NCI-H146 (cell line): ENCODE results near the gene FETUB.
A peak's percentile ranks its signal among the peaks of the same experiment; 100 is the strongest.

ENCODE experiments used
- DNase-seq: peaks from one replicate; lab custom pipeline; 2025; lab: John Stamatoyannopoulos, UW

The FETUB gene

GRCh38 chr3:186639778-186640472, at the start of gene FETUB:
FETUB (plus strand) TSS chr3:186640399; CDS start chr3:186640461, 62 bp downstream.
- no peak for DNase-seq

GRCh38 chr3:186590580-186591295, 49.5 kb upstream of the FETUB start:
- DNase-seq = no peak

- DNase-seq = no peak
Measured at GRCh38 chr3:186592682-186593081, 47.5 kb upstream of the FETUB start.

GRCh38 chr3:186593862-186594261, 46.3 kb upstream of the FETUB start:
- no peak for DNase-seq

- peak; percentile 12 for DNase-seq
Measured at GRCh38 chr3:186594591-186595113, 45.5 kb upstream of the FETUB start.

- DNase-seq = no peak
Measured at GRCh38 chr3:186596568-186597287, 43.5 kb upstream of the FETUB start.

GRCh38 chr3:186598108-186598784, 42.0 kb upstream of the FETUB start:
- no peak for DNase-seq

GRCh38 chr3:186598794-186599141, 41.4 kb upstream of the FETUB start:
- no peak for DNase-seq

GRCh38 chr3:186599142-186599784, 40.9 kb upstream of the FETUB start:
- DNase-seq = no peak

- DNase-seq = no peak
Measured at GRCh38 chr3:186599785-186600166, 40.4 kb upstream of the FETUB start.

GRCh38 chr3:186600896-186601295, 39.3 kb upstream of the FETUB start:
- no peak for DNase-seq

GRCh38 chr3:186603159-186603558, 37.0 kb upstream of the FETUB start:
- DNase-seq = no peak

- DNase-seq = no peak
Measured at GRCh38 chr3:186605078-186605477, 35.1 kb upstream of the FETUB start.

GRCh38 chr3:186605561-186606545, 34.3 kb upstream of the FETUB start:
- no peak for DNase-seq

GRCh38 chr3:186608624-186609215, 31.5 kb upstream of the FETUB start:
- DNase-seq = no peak

- no peak for DNase-seq
Measured at GRCh38 chr3:186609247-186609868, 30.8 kb upstream of the FETUB start.

GRCh38 chr3:186612065-186612464, 28.1 kb upstream of the FETUB start:
- no peak for DNase-seq

- DNase-seq = no peak
Measured at GRCh38 chr3:186612721-186613636, 27.2 kb upstream of the FETUB start, which contains the start of gene AHSG. AHSG (plus strand) TSS chr3:186613060; CDS start chr3:186613142, 82 bp downstream.
